A549 treated with CORT108297 at 1 μM for 4 hours (cell line): ENCODE results near the gene RNF40. TPM values are rescaled to one million over a fixed set of nuclear protein-coding genes. Genes with fewer than 3 reads are reported as not detected.

Experiments used
- total RNA-seq: library from RNA; stranded (reverse); fragments of 200-300 nt; extraction: Qiagen RNA extraction; gene quantifications from 5 replicates; pipeline ENCODE4 v1.2.3, GENCODE V29; 2022

RNF40 gene
- 74.1 to 90.1 TPM (median 87.1 TPM) in 5 replicates for total RNA-seq

DNA sequence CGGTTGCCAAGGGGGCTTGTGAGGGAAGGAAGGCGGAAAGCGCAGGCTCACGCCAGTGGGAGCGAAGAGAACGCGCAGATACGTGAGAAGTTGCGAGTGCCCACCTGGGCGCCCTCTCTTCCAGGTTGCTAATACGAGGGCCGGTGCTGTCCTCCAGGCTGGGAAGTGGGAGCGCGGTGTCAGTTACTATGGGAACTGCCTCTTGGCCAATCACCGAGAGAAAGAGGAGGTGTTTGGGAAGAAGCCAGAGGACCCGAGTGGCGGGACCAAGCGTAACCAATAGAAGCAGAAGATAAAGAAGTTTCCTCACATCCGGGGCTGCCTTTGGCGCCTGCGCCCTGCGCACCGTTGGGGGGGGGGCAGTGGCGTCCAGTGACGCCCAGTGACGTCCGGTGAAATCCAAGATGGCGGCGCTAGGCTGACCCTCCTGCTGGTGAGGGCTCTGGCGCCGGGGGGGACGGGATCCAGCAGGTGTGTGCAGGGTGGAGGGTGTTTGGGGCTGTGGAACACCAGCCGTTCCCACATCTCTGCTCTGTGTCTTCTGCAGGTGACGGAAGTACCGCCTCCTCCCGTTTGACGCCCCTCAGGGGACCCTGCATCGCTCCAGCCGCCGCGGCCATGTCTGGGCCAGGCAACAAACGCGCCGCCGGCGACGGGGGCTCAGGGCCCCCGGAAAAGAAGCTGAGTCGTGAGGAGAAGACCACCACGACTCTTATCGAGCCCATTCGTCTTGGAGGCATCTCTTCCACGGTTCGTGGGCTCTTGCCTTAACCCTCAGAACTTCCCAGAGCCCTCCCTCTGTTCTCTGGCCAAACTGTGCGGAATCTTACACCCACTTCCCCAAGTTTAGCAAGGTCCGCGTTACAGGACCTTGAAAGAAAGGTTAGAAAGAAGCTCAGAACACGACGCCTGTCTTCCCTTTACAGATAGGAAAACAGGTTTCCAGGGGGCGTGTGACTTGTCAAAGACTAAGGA lies at the start of gene RNF40, which contains the start of gene CFAP119:
RNF40 (plus strand) TSS at position 395 of the 975 bp plus-strand sequence; CDS start at position 619, 224 bp downstream.
CFAP119 (minus strand) TSS at position 135 of the 975 bp plus-strand sequence. CDS start 314 bp downstream, outside the sequence.

DNA sequence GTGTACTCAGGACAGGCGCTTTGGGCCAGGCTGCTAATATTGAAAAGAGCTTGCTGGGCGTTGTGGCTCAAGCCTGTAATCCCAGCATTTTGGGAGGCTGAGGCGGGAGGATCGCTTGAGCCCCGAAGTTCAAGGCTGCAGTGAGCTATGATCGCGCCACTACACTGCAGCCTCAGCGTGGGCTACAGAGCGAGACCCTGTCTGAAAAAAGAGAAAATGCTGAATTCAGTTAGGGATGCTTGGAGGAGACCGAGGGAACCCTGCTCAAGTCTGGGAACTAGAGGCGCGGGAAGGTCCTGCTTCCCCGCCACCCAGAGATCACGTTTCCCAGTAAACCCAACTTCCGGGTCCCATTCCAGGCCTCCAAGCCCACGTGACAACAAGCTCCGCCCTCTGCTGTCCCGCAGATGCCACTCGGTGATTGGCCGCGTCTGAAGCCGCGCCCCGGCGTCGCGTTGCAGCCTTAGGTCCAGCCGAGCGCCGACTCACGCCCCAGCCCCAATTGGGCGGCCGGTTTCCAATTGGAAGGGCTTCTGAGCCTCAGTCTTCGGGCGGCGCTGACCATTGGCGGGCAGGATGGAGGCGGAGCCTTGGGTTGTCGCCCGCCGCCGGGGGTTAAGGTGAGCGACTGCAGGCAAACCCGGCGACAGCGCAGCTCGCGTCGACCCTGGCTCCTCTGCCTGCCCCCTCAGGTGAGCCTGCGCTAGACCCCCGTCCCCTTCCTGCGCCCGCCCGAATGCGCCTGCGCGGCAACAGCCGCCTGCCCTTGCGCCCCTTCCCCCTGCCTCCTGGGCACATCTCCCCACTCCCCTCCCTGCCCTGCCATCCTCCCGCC lies 14.1 kb upstream of the RNF40 start, which contains the start of gene PHKG2:
PHKG2 (plus strand) TSS at position 627 of the 835 bp plus-strand sequence. CDS start 396 bp downstream, outside the sequence.

DNA sequence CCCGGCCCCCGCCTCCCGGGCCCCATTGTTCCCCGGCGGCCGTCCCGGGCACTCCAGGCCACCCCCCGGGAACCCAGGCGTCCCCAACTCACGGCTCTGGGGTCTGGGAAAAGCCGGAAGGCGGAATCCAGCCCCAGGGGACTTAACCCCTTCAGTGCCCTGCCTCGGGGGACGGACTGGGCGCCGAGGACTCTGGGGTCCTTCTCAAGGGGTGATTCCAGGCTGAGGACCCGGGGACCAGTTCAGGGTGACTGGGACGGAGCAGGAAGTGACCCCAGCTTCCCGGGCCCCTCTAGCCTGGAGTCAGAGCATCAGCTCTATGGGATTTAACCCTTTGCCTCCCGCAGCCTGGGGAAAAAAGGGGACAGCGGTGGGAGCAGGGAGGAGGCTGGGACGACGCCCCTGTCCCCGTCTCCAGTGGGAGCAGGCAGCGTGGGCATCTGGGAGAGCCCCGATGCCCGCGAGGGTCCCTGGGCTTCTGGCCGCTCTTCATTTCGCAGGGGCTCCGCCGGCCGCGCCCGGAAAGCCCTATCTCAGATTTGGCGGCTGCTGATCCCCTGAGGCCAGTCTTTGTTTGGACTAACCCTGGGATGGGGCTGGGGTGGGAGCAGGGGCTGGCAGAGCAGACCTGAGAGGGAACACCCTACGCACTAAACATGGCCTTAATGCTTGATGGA lies 25.0 kb downstream of the RNF40 start, which contains the start of gene ZNF629:
ZNF629 (minus strand) TSS at position 270 of the 677 bp plus-strand sequence. CDS start 2,723 bp downstream, outside the sequence.

Other genes with a start within 250 kb of the RNF40 start
- 37.2 to 50.3 TPM (median 46.5 TPM) in 5 replicates for gene ZNF768, start 235.8 kb upstream of the RNF40 start, total RNA-seq
- gene ZNF747, start 227.5 kb upstream of the RNF40 start, total RNA-seq: 3.8 to 4.6 TPM (median 4.5 TPM) in 5 replicates
- gene ZNF764, start 203.9 kb upstream of the RNF40 start, total RNA-seq: 4.5 to 6.9 TPM (median 6.6 TPM) in 5 replicates
- 4.8 to 8.1 TPM (median 7.8 TPM) in 5 replicates for gene ZNF688, start 190.6 kb upstream of the RNF40 start, total RNA-seq
- gene ZNF785, start 176.6 kb upstream of the RNF40 start, total RNA-seq: not detected in 5 replicates
- 7.6 to 9.2 TPM (median 8.1 TPM) in 5 replicates for gene ZNF689, start 151.9 kb upstream of the RNF40 start, total RNA-seq
- 20.2 to 28.8 TPM (median 25.3 TPM) in 5 replicates for gene PRR14, start 111.4 kb upstream of the RNF40 start, total RNA-seq
- 31.5 to 45.5 TPM (median 44.8 TPM) in 5 replicates for gene FBRS, start 103.9 kb upstream of the RNF40 start, total RNA-seq
- 11.0 to 30.6 TPM (median 25.8 TPM) in 5 replicates for gene SRCAP, start 63.2 kb upstream of the RNF40 start, total RNA-seq
- gene PHKG2, start 13.9 kb upstream of the RNF40 start, total RNA-seq: 17.9 to 26.3 TPM (median 23.3 TPM) in 5 replicates
- 4.4 to 9.9 TPM (median 9.0 TPM) in 5 replicates for gene CFAP119, start 260 bp upstream of the RNF40 start, total RNA-seq
- gene ZNF629, start 24.9 kb downstream of the RNF40 start, total RNA-seq: 15.1 to 17.9 TPM (median 16.2 TPM) in 5 replicates
- gene BCL7C, start 131.8 kb downstream of the RNF40 start, total RNA-seq: 24.4 to 39.0 TPM (median 37.0 TPM) in 5 replicates
- gene CTF1, start 134.3 kb downstream of the RNF40 start, total RNA-seq: 0.09 to 0.18 TPM (median 0.13 TPM) in 5 replicates
- 13.9 to 22.2 TPM (median 20.1 TPM) in 5 replicates for gene FBXL19, start 161.2 kb downstream of the RNF40 start, total RNA-seq
- gene ORAI3, start 186.7 kb downstream of the RNF40 start, total RNA-seq: 10.1 to 17.2 TPM (median 14.7 TPM) in 5 replicates
- gene SETD1A, start 195.4 kb downstream of the RNF40 start, total RNA-seq: 16.0 to 22.1 TPM (median 21.3 TPM) in 5 replicates
- 13.0 to 16.0 TPM (median 15.0 TPM) in 5 replicates for gene HSD3B7, start 222.9 kb downstream of the RNF40 start, total RNA-seq
- 1.5 to 1.9 TPM (median 1.7 TPM) in 5 replicates for gene STX1B, start 248.3 kb downstream of the RNF40 start, total RNA-seq